Stimulated activated CD4-positive, alpha-beta T cell treated with anti-CD3 and anti-CD28 coated beads, Interleukin-15, amount 100 ng/mL, for 1 hour (primary cell): ENCODE data around the gene SMG6.
"Not testable (repeated sequence)": the region's sequence is repeated elsewhere in the genome, so short reads cannot be mapped to it uniquely, and the experiment has no call there.

ENCODE experiments used
- DNase-seq, 2 donors: peaks; one replicate each; pipeline ENCODE4 v3.0.0-alpha.2; 2020; ENCODE audit warnings: low read depth in 1 of 2, low spot score in 1 of 2

Gene SMG6

GRCh38 chr17:2309338-2310154 lies 6.0 kb upstream of the SMG6 start:
- no peak for DNase-seq

- no peak for DNase-seq
Measured at GRCh38 chr17:2304931-2305330, 1.3 kb upstream of the SMG6 start.

- no peak for DNase-seq
Measured at GRCh38 chr17:2302778-2303203, 794 bp downstream of the SMG6 start.

- DNase-seq: no peak
Measured at GRCh38 chr17:2299756-2300155, 3.8 kb downstream of the SMG6 start.

GRCh38 chr17:2299136-2299535 lies 4.4 kb downstream of the SMG6 start:
- DNase-seq: no peak

GRCh38 chr17:2297023-2297422 lies 6.6 kb downstream of the SMG6 start:
- no peak for DNase-seq

- no peak for DNase-seq
Measured at GRCh38 chr17:2295575-2295974, 8.0 kb downstream of the SMG6 start.

GRCh38 chr17:2292100-2292499 lies 11.5 kb downstream of the SMG6 start:
- DNase-seq: no peak

- no peak for DNase-seq
Measured at GRCh38 chr17:2289878-2290478, 13.6 kb downstream of the SMG6 start.

GRCh38 chr17:2283302-2283701 lies 20.3 kb downstream of the SMG6 start:
- DNase-seq: no peak

GRCh38 chr17:2282297-2282873 lies 21.2 kb downstream of the SMG6 start:
- no peak for DNase-seq

- no peak for DNase-seq
Measured at GRCh38 chr17:2279707-2280106, 23.9 kb downstream of the SMG6 start.

- no peak for DNase-seq
Measured at GRCh38 chr17:2277429-2278170, 26.0 kb downstream of the SMG6 start.

GRCh38 chr17:2275722-2276121 lies 27.9 kb downstream of the SMG6 start:
- DNase-seq: no peak

- no peak for DNase-seq
Measured at GRCh38 chr17:2274414-2274813, 29.2 kb downstream of the SMG6 start.

- no peak for DNase-seq
Measured at GRCh38 chr17:2271985-2272702, 31.4 kb downstream of the SMG6 start.

- no peak for DNase-seq
Measured at GRCh38 chr17:2267354-2267753, 36.2 kb downstream of the SMG6 start.

- DNase-seq: no peak
Measured at GRCh38 chr17:2266865-2267228, 36.7 kb downstream of the SMG6 start.

- peak; percentile 34 to 68 for DNase-seq
Measured at GRCh38 chr17:2266045-2266864, 37.3 kb downstream of the SMG6 start.

- not testable (repeated sequence) for DNase-seq
Measured at GRCh38 chr17:2265166-2265565, 38.4 kb downstream of the SMG6 start.
